HepG2 (cell line): ENCODE data around the gene SHROOM2. TPM values are rescaled to one million over a fixed set of nuclear protein-coding genes. Genes with fewer than 3 reads are reported as not detected.

ENCODE experiments used
- ATAC-seq: fragments of 200-7000 bp; cut with Tn5 transposase; 3 replicates; pipeline ENCODE4 v1.9.1; 2020; ENCODE audit warnings: mild to moderate bottlenecking, moderate library complexity
- BruUV-seq: library from RNA; stranded (reverse); fragments of 400-500 nt; replicated peaks from 2 replicates; lab custom pipeline; 2021; lab: Mats Ljungman, UMichigan
- CTCF ChIA-PET: fragments of 300-600 bp; formaldehyde crosslinking; extraction: SDS; loops from one replicate; lab custom pipeline; 2021; ENCODE audit warnings: low total read pairs, inconsistent platforms, low intra/inter-chr PET ratio; lab: Yijun Ruan, JAX
- POLR2A ChIA-PET: fragments of 350-600 bp; sonication (Branson Sonifier 250); formaldehyde crosslinking; loops from one replicate; lab custom pipeline; 2020; ENCODE audit warnings: antibody characterized with exemption, inconsistent platforms; lab: Yijun Ruan, JAX
- DNase-seq: peaks from one replicate; pipeline ENCODE4 v3.0.0-alpha.2; 2015; ENCODE audit warnings: low spot score
- FAIRE-seq: peaks from 3 replicates; lab custom pipeline; 2011; peaks lifted over from hg19 to GRCh38; lab: Jason Lieb, UNC
- H2AFZ ChIP-seq: one replicate; pipeline ENCODE4 v1.6.1; 2011; ENCODE audit warnings: low read length, inconsistent platforms
- H3K27ac ChIP-seq: fragments of 300-600 bp; 3 replicates; pipeline ENCODE4 v1.8.0; 2011; ENCODE audit warnings: mixed run types, mild to moderate bottlenecking, mixed read lengths, low read length, inconsistent platforms; ENCODE audit not compliant: insufficient read depth; ENCODE audit errors: extremely low read length
- H3K27me3 ChIP-seq, 2 experiments: fragments of 200-600 bp in 1 of 2; 2 replicates in 1 of 2; 3 replicates in 1 of 2; pipeline versions ENCODE4 v1.6.0 to v1.8.0; 2011; ENCODE audit warnings: low read length in 2 of 2, mild to moderate bottlenecking in 2 of 2, moderate library complexity in 2 of 2, inconsistent platforms in 1 of 2; ENCODE audit not compliant: insufficient read depth in 2 of 2, control insufficient read depth in 1 of 2
- H3K36me3 ChIP-seq, 2 experiments: fragments of 200-600 bp in 1 of 2; replicated peaks in 1 of 2; 2 replicates in 1 of 2; 3 replicates in 1 of 2; pipeline versions ENCODE4 v1.5.1 to v1.8.0; 2011; ENCODE audit warnings: low read length in 2 of 2, inconsistent platforms in 1 of 2; ENCODE audit not compliant: insufficient read depth in 2 of 2, control insufficient read depth in 1 of 2
- H3K4me1 ChIP-seq: 2 replicates; pipeline ENCODE4 v1.5.1; 2012; ENCODE audit warnings: low read length, inconsistent platforms; ENCODE audit not compliant: insufficient read depth
- H3K4me2 ChIP-seq: 2 replicates; pipeline ENCODE4 v1.6.0; 2011; ENCODE audit warnings: low read depth, low read length, inconsistent platforms
- H3K4me3 ChIP-seq, 3 experiments: fragments of 200-600 bp in 1 of 3; sonication (generic), shearing (Covaris generic) in 1 of 3; replicated peaks in 1 of 3; 2 replicates each; pipeline ENCODE4 v1.5.1; 2011 to 2016; ENCODE audit warnings: low read length in 3 of 3, inconsistent platforms in 2 of 3, low read depth in 2 of 3, mild to moderate bottlenecking in 2 of 3, control low read depth in 1 of 3, mixed read lengths in 1 of 3; ENCODE audit not compliant: insufficient read depth in 1 of 3
- H3K79me2 ChIP-seq: one replicate; pipeline ENCODE4 v1.6.1; 2011; ENCODE audit warnings: low read length, inconsistent platforms; ENCODE audit not compliant: insufficient read depth
- H3K9ac ChIP-seq: 2 replicates; pipeline ENCODE4 v1.6.0; 2011; ENCODE audit warnings: mild to moderate bottlenecking, low read depth, low read length, inconsistent platforms; ENCODE audit not compliant: insufficient read depth
- H3K9me3 ChIP-seq: 2 replicates; pipeline ENCODE4 v1.5.1; 2012; ENCODE audit warnings: mild to moderate bottlenecking, low read length
- H4K20me1 ChIP-seq: 2 replicates; pipeline ENCODE4 v1.6.0; 2011; ENCODE audit warnings: inconsistent platforms, mild to moderate bottlenecking, low read length, moderate library complexity; ENCODE audit not compliant: insufficient read depth
- ARNTL ChIP-seq: sonication (generic); formaldehyde crosslinking; IDR thresholded peaks from 2 replicates; pipeline ENCODE4 v1.4.0; 2020; ENCODE audit warnings: mild to moderate bottlenecking, missing genetic modification reagents
- CBX5 ChIP-seq: sonication (generic); formaldehyde crosslinking; IDR thresholded peaks from 2 replicates; pipeline ENCODE4 v1.4.0; 2020; ENCODE audit warnings: missing genetic modification reagents, borderline replicate concordance
- DBP ChIP-seq: sonication (generic); formaldehyde crosslinking; IDR thresholded peaks from 2 replicates; pipeline ENCODE4 v1.4.0; 2020; ENCODE audit warnings: missing genetic modification reagents; ENCODE audit errors: not compliant biosample characterization
- DNMT1 ChIP-seq: sonication (generic); formaldehyde crosslinking; IDR thresholded peaks from 2 replicates; pipeline ENCODE4 v1.5.1; 2020; ENCODE audit warnings: mild to moderate bottlenecking, missing genetic modification reagents
- ELF4 ChIP-seq: sonication (generic); formaldehyde crosslinking; IDR thresholded peaks from 2 replicates; pipeline ENCODE4 v1.5.0; 2020; ENCODE audit warnings: missing genetic modification reagents, mild to moderate bottlenecking, moderate library complexity, borderline replicate concordance
- ERF ChIP-seq: IDR thresholded peaks from 2 replicates; pipeline ENCODE4 v1.6.1; 2018; ENCODE audit warnings: missing biosample characterization, missing genetic modification reagents
- ESRRA ChIP-seq: sonication (generic); formaldehyde crosslinking; IDR thresholded peaks from 2 replicates; pipeline ENCODE4 v1.5.1; 2020; ENCODE audit warnings: mild to moderate bottlenecking, low read depth, missing genetic modification reagents
- ETV5 ChIP-seq: IDR thresholded peaks from 2 replicates; pipeline ENCODE4 v1.6.1; 2018; ENCODE audit warnings: missing biosample characterization, missing genetic modification reagents, inconsistent platforms, borderline replicate concordance
- GRHL1 ChIP-seq: sonication (generic); formaldehyde crosslinking; conservative IDR thresholded peaks from 2 replicates; pipeline ENCODE4 v1.8.0; 2022; ENCODE audit warnings: missing genetic modification reagents
- ZBTB10 ChIP-seq: sonication (generic); formaldehyde crosslinking; IDR thresholded peaks from 2 replicates; pipeline ENCODE4 v1.4.0; 2020; ENCODE audit warnings: missing genetic modification reagents, borderline replicate concordance
- ZNF280B ChIP-seq: sonication (generic); formaldehyde crosslinking; IDR thresholded peaks from 2 replicates; pipeline ENCODE4 v1.5.0; 2020; ENCODE audit warnings: missing genetic modification reagents, mild to moderate bottlenecking, borderline replicate concordance
- ZNF543 ChIP-seq: sonication (generic); formaldehyde crosslinking; IDR thresholded peaks from 2 replicates; pipeline ENCODE4 v1.4.0; 2020; ENCODE audit warnings: mild to moderate bottlenecking, missing genetic modification reagents
- ZNF615 ChIP-seq: sonication (generic); formaldehyde crosslinking; IDR thresholded peaks from 2 replicates; pipeline ENCODE4 v1.5.0; 2020; ENCODE audit warnings: mild to moderate bottlenecking, missing genetic modification reagents, borderline replicate concordance
- ZNF747 ChIP-seq: sonication (generic); formaldehyde crosslinking; IDR thresholded peaks from 2 replicates; pipeline ENCODE4 v1.8.1; 2023; ENCODE audit warnings: missing genetic modification reagents, mild to moderate bottlenecking, borderline replicate concordance
- WGBS: methylation state at CpG from one replicate; pipeline ENCODE4 v1.1.6; 2017; ENCODE audit warnings: low lambda C conversion rate; 5-methylcytosine and 5-hydroxymethylcytosine counted together
- in situ Hi-C: cut with HindIII; loops from 2 replicates; pipeline ENCODE4 v1.10.0; 2017; ENCODE audit warnings: low pct_unique_long_range_greater_than_20kb; ENCODE audit not compliant: extremely low pct_ligation_motif_present
- intact Hi-C: fragments of 100-400 bp; cut with micrococcal nuclease; formaldehyde crosslinking; loops from one replicate; pipeline ENCODE4 v1.10.0; 2022; ENCODE audit not compliant: unreplicated experiment
- polyA plus RNA-seq, 8 experiments: library from polyadenylated mRNA; depleted of rRNA in 3 of 8; stranded (reverse) in 7 of 8; unstranded in 1 of 8; fragments of >200 nt; fragmentation: Illumina TruSeq in 4 of 8; extraction: Trizol in 4 of 8; gene quantifications; 2 replicates each; pipeline versions ENCODE4 v1.2.1 to v1.2.3, GENCODE V29; 2011 to 2016; ENCODE audit warnings: low read depth in 4 of 8, missing spikeins in 1 of 8, mixed read lengths in 1 of 8; ENCODE audit not compliant: insufficient read depth in 1 of 8
- total RNA-seq, 5 experiments: library from RNA; depleted of rRNA; stranded (reverse); fragments of >200 nt; fragmentation: Illumina TruSeq; extraction: Trizol; gene quantifications; 2 replicates each; pipeline ENCODE4 v1.2.3, GENCODE V29; 2016; ENCODE audit warnings: low read depth in 1 of 5

The SHROOM2 gene
- total and polyA plus RNA-seq, 2 of the 13 experiments (the other 11 are each of a cell fraction or from before 2014, with no cell fraction given): 0.92 to 1.4 TPM

GRCh38 chrX:9765072-9765736, 21.0 kb upstream of the SHROOM2 start:
- ATAC-seq (no peak), DNase-seq (no peak), FAIRE-seq (no peak)
- no peaks in the 10 kb centered on the region for H3K27me3 ChIP-seq
- 93% methylated on average over 31 of the region's 67 CpGs for WGBS
- no peaks in the 10 kb centered on the region for H3K9me3 ChIP-seq
- H3K36me3 ChIP-seq: no peaks in the 10 kb centered on the region
- CTCF ChIA-PET: no interaction called here
- intact Hi-C loops (no loop called here), in situ Hi-C loops (no loop called here)
- H3K79me2 ChIP-seq: no peaks in the 10 kb centered on the region
- no TSS peak for BruUV-seq
- H3K27ac ChIP-seq: no peak overlapping the region
- TF ChIP-seq ZNF543 (no peak), ESRRA (CRISPR knock-in tag) (no peak), ETV5 (CRISPR knock-in tag) (no peak), DNMT1 (CRISPR knock-in tag) (no peak), DBP (CRISPR knock-in tag) (no peak), ZBTB10 (CRISPR knock-in tag) (no peak), ELF4 (CRISPR knock-in tag) (no peak), ERF (CRISPR knock-in tag) (no peak), ZNF747 (CRISPR knock-in tag) (no peak), CBX5 (CRISPR knock-in tag) (no peak), ZNF615 (no peak), ARNTL (CRISPR knock-in tag) (no peak), ZNF280B (CRISPR knock-in tag) (no peak), GRHL1 (no peak)
- H2AFZ ChIP-seq: no peak overlapping the region
- POLR2A ChIA-PET: no interaction called here
- no peaks in the 10 kb centered on the region for H4K20me1 ChIP-seq
- H3K9ac ChIP-seq: no peak overlapping the region
- H3K4me2 ChIP-seq: no peak overlapping the region
- peaks cover 16% of the 10 kb centered on the region for H3K4me1 ChIP-seq
- H3K4me3 ChIP-seq: no peak overlapping the region
